ENCODE results near the gene ABCB9.
"Not testable (repeated sequence)": the region's sequence is repeated elsewhere in the genome, so short reads cannot be mapped to it uniquely, and the experiment has no call there.

The ABCB9 gene

GRCh38 chr12:122965851-122966742, at the start of gene ABCB9:
ABCB9 (minus strand) TSS chr12:122966463; CDS start chr12:122960235, 6,228 bp downstream.
- in situ Hi-C loops (cut with HindIII; ENCODE audit: low sequenced_read_pairs): no loop called here

GRCh38 chr12:123014473-123014872, 48.2 kb upstream of the ABCB9 start:
- in situ Hi-C loops (cut with HindIII; ENCODE audit: low sequenced_read_pairs): not testable (repeated sequence)

- in situ Hi-C loops (cut with HindIII; ENCODE audit: low sequenced_read_pairs): no loop called here
These were observed 47.2 kb upstream of the ABCB9 start for GRCh38 chr12:123013185-123014095.

GRCh38 chr12:123011701-123012100, 45.4 kb upstream of the ABCB9 start:
- in situ Hi-C loops (cut with HindIII; ENCODE audit: low sequenced_read_pairs): no loop called here

- in situ Hi-C loops (cut with HindIII; ENCODE audit: low sequenced_read_pairs): no loop called here
These were observed 44.4 kb upstream of the ABCB9 start for GRCh38 chr12:123010681-123011080.

- in situ Hi-C loops (cut with HindIII; ENCODE audit: low sequenced_read_pairs): no loop called here
These were observed 43.8 kb upstream of the ABCB9 start for GRCh38 chr12:123010110-123010509.

- in situ Hi-C loops (cut with HindIII; ENCODE audit: low sequenced_read_pairs): no loop called here
These were observed 40.7 kb upstream of the ABCB9 start for GRCh38 chr12:123006977-123007376.

- in situ Hi-C loops (cut with HindIII; ENCODE audit: low sequenced_read_pairs): no loop called here
These were observed 38.9 kb upstream of the ABCB9 start for GRCh38 chr12:123005081-123005626.

- in situ Hi-C loops (cut with HindIII; ENCODE audit: low sequenced_read_pairs): no loop called here
These were observed 38.0 kb upstream of the ABCB9 start for GRCh38 chr12:123004287-123004686.

GRCh38 chr12:123003257-123003656, 37.0 kb upstream of the ABCB9 start:
- in situ Hi-C loops (cut with HindIII; ENCODE audit: low sequenced_read_pairs): no loop called here

GRCh38 chr12:123001464-123001863, 35.2 kb upstream of the ABCB9 start:
- in situ Hi-C loops (cut with HindIII; ENCODE audit: low sequenced_read_pairs): no loop called here

- in situ Hi-C loops (cut with HindIII; ENCODE audit: low sequenced_read_pairs): no loop called here
These were observed 34.3 kb upstream of the ABCB9 start for GRCh38 chr12:123000578-123000977.

- in situ Hi-C loops (cut with HindIII; ENCODE audit: low sequenced_read_pairs): no loop called here
These were observed 33.7 kb upstream of the ABCB9 start for GRCh38 chr12:122999986-123000420.

- in situ Hi-C loops (cut with HindIII; ENCODE audit: low sequenced_read_pairs): no loop called here
These were observed 33.1 kb upstream of the ABCB9 start for GRCh38 chr12:122999196-122999946.

- in situ Hi-C loops (cut with HindIII; ENCODE audit: low sequenced_read_pairs): no loop called here
These were observed 32.1 kb upstream of the ABCB9 start for GRCh38 chr12:122998316-122998715.

GRCh38 chr12:122997343-122998250, 31.3 kb upstream of the ABCB9 start:
- in situ Hi-C loops (cut with HindIII; ENCODE audit: low sequenced_read_pairs): no loop called here

- in situ Hi-C loops (cut with HindIII; ENCODE audit: low sequenced_read_pairs): no loop called here
These were observed 30.5 kb upstream of the ABCB9 start for GRCh38 chr12:122996621-122997342.

- in situ Hi-C loops (cut with HindIII; ENCODE audit: low sequenced_read_pairs): no loop called here
These were observed 29.9 kb upstream of the ABCB9 start for GRCh38 chr12:122996188-122996601.
